K562 (cell line): ENCODE measurements around the gene YPEL5. TPM values are rescaled to one million over a fixed set of nuclear protein-coding genes. Genes with fewer than 3 reads are reported as not detected.

Experiments
- ATAC-seq: fragments of 200-7000 bp; cut with Tn5 transposase; 3 replicates; pipeline ENCODE4 v1.9.1; 2020; ENCODE audit warnings: moderate library complexity
- BruUV-seq: library from RNA; stranded (reverse); fragments of 400-500 nt; replicated peaks from 2 replicates; lab custom pipeline; 2021; lab: Mats Ljungman, UMichigan
- CTCF ChIA-PET: fragments of 300-600 bp; formaldehyde crosslinking; extraction: SDS; loops from one replicate; lab custom pipeline; 2021; ENCODE audit warnings: low intra/inter-chr PET ratio; lab: Yijun Ruan, JAX
- POLR2A ChIA-PET: fragments of 300-600, 350-650 bp; sonication (Branson Sonifier 250); formaldehyde crosslinking; extraction: SDS; loops from one replicate; lab custom pipeline; 2021; ENCODE audit warnings: antibody characterized with exemption, inconsistent platforms; lab: Yijun Ruan, JAX
- DNase-seq, 4 experiments: peaks; one replicate each; pipeline versions ENCODE4 v3.0.0 to v3.0.0-alpha.2; 2011 to 2018; ENCODE audit warnings: low spot score in 3 of 4, mixed read lengths in 3 of 4; ENCODE audit errors: extremely low read depth in 1 of 4
- FAIRE-seq: peaks from 2 replicates; lab custom pipeline; 2011; peaks lifted over from hg19 to GRCh38; lab: Jason Lieb, UNC
- H2AFZ ChIP-seq: 2 replicates; pipeline ENCODE4 v1.6.0; 2011; ENCODE audit warnings: low read depth, low read length, control low read depth, inconsistent platforms
- H3K27ac ChIP-seq: fragments of 200-600 bp; 3 replicates; pipeline ENCODE4 v1.8.0; 2011; ENCODE audit warnings: low read depth, mild to moderate bottlenecking, control low read depth, inconsistent platforms, low read length, moderate library complexity, mixed read lengths; ENCODE audit errors: extremely low read depth
- H3K27me3 ChIP-seq, 2 experiments: fragments of 300-600 bp in 1 of 2; 2 replicates in 1 of 2; 3 replicates in 1 of 2; pipeline versions ENCODE4 v1.6.0 to v1.8.0; 2011; ENCODE audit warnings: inconsistent platforms in 2 of 2, low read length in 2 of 2, mild to moderate bottlenecking in 1 of 2, mixed read lengths in 1 of 2, moderate library complexity in 1 of 2; ENCODE audit not compliant: control insufficient read depth in 2 of 2, insufficient read depth in 2 of 2
- H3K36me3 ChIP-seq: fragments of 300-600 bp; 3 replicates; pipeline ENCODE4 v1.8.0; 2011; ENCODE audit warnings: mild to moderate bottlenecking, low read length, inconsistent platforms; ENCODE audit not compliant: control insufficient read depth, insufficient read depth
- H3K4me1 ChIP-seq, 2 experiments: fragments of 200-600 bp in 1 of 2; replicated peaks in 1 of 2; 2 replicates in 1 of 2; 3 replicates in 1 of 2; pipeline versions ENCODE4 v1.5.1 to v1.8.0; 2011; ENCODE audit warnings: inconsistent platforms in 2 of 2, low read length in 2 of 2, mild to moderate bottlenecking in 1 of 2, mixed read lengths in 1 of 2, moderate library complexity in 1 of 2; ENCODE audit not compliant: control insufficient read depth in 2 of 2, insufficient read depth in 2 of 2
- H3K4me2 ChIP-seq: 2 replicates; pipeline ENCODE4 v1.6.1; 2011; ENCODE audit warnings: low read length, control low read depth, inconsistent platforms, mixed read lengths; ENCODE audit not compliant: insufficient read depth
- H3K4me3 ChIP-seq: fragments of 200-600 bp; sonication (generic), shearing (Covaris generic); 2 replicates; pipeline ENCODE4 v1.5.1; 2016; ENCODE audit warnings: control low read depth, inconsistent platforms
- H3K79me2 ChIP-seq: fragments of 200-600 bp; 3 replicates; pipeline ENCODE4 v1.8.0; 2011; ENCODE audit warnings: low read length, inconsistent platforms; ENCODE audit not compliant: control insufficient read depth, insufficient read depth
- H3K9ac ChIP-seq, 2 experiments: 2 replicates each; pipeline versions ENCODE4 v1.6.0 to v1.6.1; 2011; ENCODE audit warnings: low read depth in 2 of 2, low read length in 2 of 2, control low read depth in 1 of 2, inconsistent platforms in 1 of 2, mild to moderate bottlenecking in 1 of 2, mixed read lengths in 1 of 2; ENCODE audit not compliant: insufficient read depth in 1 of 2
- H3K9me1 ChIP-seq: one replicate; pipeline ENCODE4 v1.6.0; 2011; ENCODE audit warnings: inconsistent platforms, mild to moderate bottlenecking, low read length, moderate library complexity; ENCODE audit not compliant: control insufficient read depth, insufficient read depth
- H3K9me3 ChIP-seq: replicated peaks from 2 replicates; pipeline ENCODE4 v1.5.1; 2011; ENCODE audit warnings: low read depth, low read length, inconsistent platforms; ENCODE audit not compliant: control insufficient read depth, insufficient read depth
- H4K20me1 ChIP-seq: replicated peaks from 2 replicates; pipeline ENCODE4 v1.6.1; 2011; ENCODE audit warnings: low read length, inconsistent platforms, mixed read lengths; ENCODE audit not compliant: control insufficient read depth, insufficient read depth
- BMI1 ChIP-seq: fragments of 150-350 bp; IDR thresholded peaks from 2 replicates; pipeline ENCODE4 v1.6.1; 2014; ENCODE audit warnings: low read length
- CC2D1A ChIP-seq: fragments of 450-650 bp; IDR thresholded peaks from 2 replicates; pipeline ENCODE4 v1.6.1; 2017; ENCODE audit warnings: mild to moderate bottlenecking
- CXXC5 ChIP-seq: fragments of 250-450 bp; sonication (Bioruptor Pico); IDR thresholded peaks from 2 replicates; pipeline ENCODE4 v1.8.0; 2022; ENCODE audit warnings: inconsistent platforms, mild to moderate bottlenecking, moderate library complexity
- FOSL1 ChIP-seq: fragments of 200-800 bp; sonication (Bioruptor generic); conservative IDR thresholded peaks from 2 replicates; pipeline ENCODE4 v1.6.1; 2016; ENCODE audit warnings: missing genetic modification characterization, missing compliant biosample characterization
- HEY1 ChIP-seq: fragments of 250-450 bp; sonication (Bioruptor Pico); IDR thresholded peaks from 2 replicates; pipeline ENCODE4 v1.5.0; 2020; ENCODE audit warnings: mild to moderate bottlenecking, moderate library complexity, borderline replicate concordance
- HMG20A ChIP-seq: fragments of 450-650 bp; formaldehyde crosslinking; conservative IDR thresholded peaks from 2 replicates; pipeline ENCODE4 v1.4.0; 2020; ENCODE audit warnings: mild to moderate bottlenecking, mixed read lengths
- MITF ChIP-seq: IDR thresholded peaks from 2 replicates; pipeline ENCODE4 v1.6.1; 2014; ENCODE audit warnings: antibody characterized with exemption
- MTA2 ChIP-seq: fragments of 450-650 bp; IDR thresholded peaks from 2 replicates; pipeline ENCODE4 v1.6.1; 2016; ENCODE audit warnings: low read depth
- NBN ChIP-seq: fragments of 450-650 bp; IDR thresholded peaks from 2 replicates; pipeline ENCODE4 v1.6.1; 2016; ENCODE audit warnings: low read depth, mild to moderate bottlenecking
- PML ChIP-seq: IDR thresholded peaks from 2 replicates; pipeline ENCODE4 v1.6.1; 2012; ENCODE audit warnings: low read length, inconsistent platforms
- RBM25 ChIP-seq: fragments of 200-400 bp; formaldehyde crosslinking; IDR thresholded peaks from 2 replicates; pipeline ENCODE4 v1.6.1; 2018; ENCODE audit warnings: low read length, low read depth, moderate library complexity; ENCODE audit not compliant: severe bottlenecking
- SPI1 ChIP-seq: IDR thresholded peaks from 2 replicates; pipeline ENCODE4 v1.6.1; 2011; ENCODE audit warnings: low read depth, low read length, control low read depth, borderline replicate concordance
- TAL1 ChIP-seq: fragments of 450-650 bp; IDR thresholded peaks from 2 replicates; pipeline ENCODE4 v1.6.1; 2016; ENCODE audit warnings: mild to moderate bottlenecking
- TCF3 ChIP-seq: sonication (generic); formaldehyde crosslinking; IDR thresholded peaks from 2 replicates; pipeline ENCODE4 v1.4.0; 2020; ENCODE audit warnings: mild to moderate bottlenecking, missing genetic modification reagents
- U2AF1 ChIP-seq: fragments of 200-400 bp; formaldehyde crosslinking; optimal IDR thresholded peaks from 2 replicates; pipeline ENCODE3; 2017; ENCODE audit warnings: mild to moderate bottlenecking, low read depth, low read length, moderate library complexity
- XRCC5 ChIP-seq: fragments of 200-400 bp; formaldehyde crosslinking; IDR thresholded peaks from 2 replicates; pipeline ENCODE4 v1.6.1; 2017; ENCODE audit warnings: low read depth, mild to moderate bottlenecking, low read length
- ZBTB17 ChIP-seq: fragments of 450-650 bp; formaldehyde crosslinking; IDR thresholded peaks from 2 replicates; pipeline ENCODE4 v1.4.0; 2020; ENCODE audit warnings: mild to moderate bottlenecking
- ZFPM2 ChIP-seq: fragments of 250-450 bp; sonication (Bioruptor Pico); IDR thresholded peaks from 2 replicates; pipeline ENCODE4 v1.5.1; 2022; ENCODE audit warnings: mild to moderate bottlenecking
- ZNF384 ChIP-seq: IDR thresholded peaks from 2 replicates; pipeline ENCODE4 v1.6.1; 2012; ENCODE audit warnings: low read depth, low read length, improper control_type of control experiment
- ZNF408 ChIP-seq: fragments of 250-450 bp; sonication (Bioruptor Pico); IDR thresholded peaks from 2 replicates; pipeline ENCODE4 v1.4.0; 2020; ENCODE audit warnings: low read depth, mild to moderate bottlenecking, moderate library complexity
- ZNF551 ChIP-seq: fragments of 250-450 bp; sonication (Bioruptor Pico); IDR thresholded peaks from 2 replicates; pipeline ENCODE4 v1.5.0; 2021; ENCODE audit warnings: mild to moderate bottlenecking, moderate library complexity
- ZNF583 ChIP-seq: fragments of 250-450 bp; sonication (Bioruptor Pico); IDR thresholded peaks from 2 replicates; pipeline ENCODE4 v1.4.0; 2020
- ZNF589 ChIP-seq: fragments of 200-800 bp; sonication (Bioruptor generic); IDR thresholded peaks from 2 replicates; pipeline ENCODE4 v1.6.1; 2016; ENCODE audit warnings: low read depth, missing genetic modification characterization, missing compliant biosample characterization
- ZNF764 ChIP-seq: fragments of 250-450 bp; sonication (Bioruptor Pico); IDR thresholded peaks from 2 replicates; pipeline ENCODE4 v1.4.0; 2020; ENCODE audit warnings: low read depth, mild to moderate bottlenecking, moderate library complexity
- WGBS: fragments of 100-300 bp; shearing (Covaris generic); methylation state at CpG from one replicate; pipeline ENCODE4 v1.1.6; 2016; ENCODE audit warnings: low coverage, mixed read lengths; ENCODE audit not compliant: insufficient coverage; ENCODE audit errors: missing lambda C conversion rate; 5-methylcytosine and 5-hydroxymethylcytosine counted together
- in situ Hi-C: fragments of 300-500 bp; cut with MboI; formaldehyde crosslinking; loops from 4 replicates; pipeline ENCODE4 v1.15.0; 2018; ENCODE audit warnings: inconsistent platforms, mixed read lengths
- intact Hi-C: fragments of 100-400 bp; cut with micrococcal nuclease; formaldehyde crosslinking; loops from 2 replicates; pipeline ENCODE4 v1.14.2; 2022
- polyA plus RNA-seq, 8 experiments: library from polyadenylated mRNA; depleted of rRNA in 4 of 8; stranded (reverse) in 5 of 8; unstranded in 3 of 8; fragments of >200 nt; fragmentation: Nextera tagmentation in 2 of 8; fragmentation: Illumina TruSeq in 1 of 8; extraction: Ambion mirVana in 2 of 8; extraction: Trizol in 1 of 8; gene quantifications; 2 replicates each; pipeline versions ENCODE4 v1.2.1 to v1.2.3, GENCODE V29; 2011 to 2014; ENCODE audit warnings: inconsistent platforms in 1 of 8, missing spikeins in 1 of 8
- total RNA-seq, 7 experiments: library from RNA; depleted of rRNA in 6 of 7; stranded (reverse); fragments of >200 nt in 6 of 7; fragmentation: Illumina TruSeq in 2 of 7; extraction: Trizol in 2 of 7; gene quantifications; 2 replicates each; pipeline versions ENCODE4 v1.2.1 to v1.2.3, GENCODE V29; 2011 to 2021; ENCODE audit warnings: low replicate concordance in 1 of 7

The YPEL5 gene
- total and polyA plus RNA-seq, 9 of the 15 experiments (the other 6 are each of a cell fraction or from before 2014, with no cell fraction given) = 5.4 to 34.4 (median 12.3) TPM

DNA sequence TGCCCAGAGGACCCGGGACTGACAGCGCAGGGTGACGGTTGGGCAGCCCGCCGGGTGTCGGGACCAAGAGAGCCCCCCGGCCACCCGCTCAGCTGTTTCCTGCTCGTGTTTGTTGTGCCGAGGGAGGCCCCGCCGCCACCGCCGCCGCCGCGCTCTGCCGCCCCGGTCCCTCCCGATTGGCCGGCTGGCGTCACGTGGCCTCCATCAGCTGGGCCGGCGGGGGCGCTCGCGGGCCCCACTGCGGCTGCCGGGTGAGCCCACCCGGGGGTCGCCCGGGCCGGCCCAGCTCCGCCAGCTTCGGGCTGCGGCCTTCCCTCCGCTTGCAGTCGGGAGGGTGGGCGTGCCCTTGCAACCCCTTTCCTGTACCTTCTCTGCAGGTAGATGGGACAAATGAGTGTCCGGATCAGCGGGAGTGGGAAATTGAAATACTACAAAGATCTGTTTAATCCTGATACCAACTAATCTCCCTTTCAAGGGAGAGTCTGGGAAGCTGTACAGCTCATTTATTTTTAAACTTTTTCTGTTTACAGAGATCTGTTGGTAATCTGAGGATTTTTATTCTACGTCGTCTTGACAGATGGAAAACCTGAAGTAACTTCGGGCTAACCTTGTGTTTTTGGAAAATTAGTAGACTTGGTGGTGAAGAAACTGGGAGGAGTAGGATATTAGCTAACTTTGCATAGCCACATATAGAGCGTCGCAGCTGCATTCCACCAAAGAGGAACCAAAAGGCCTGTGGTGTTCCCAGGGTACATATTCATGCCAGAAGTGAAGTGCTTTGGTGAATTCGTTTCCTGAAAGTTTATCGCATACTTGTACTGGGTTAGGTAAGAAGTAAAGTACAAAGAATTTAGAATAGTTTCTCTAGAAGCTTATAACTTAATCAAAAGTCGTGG lies 1.2 kb downstream of the YPEL5 start:
- no peaks in the 10 kb centered on the region for H3K79me2 ChIP-seq
- peaks cover 5 to 34% of the 10 kb centered on the region in 2 experiments for H3K4me1 ChIP-seq
- ATAC-seq = peak; percentile 64
- H3K27me3 ChIP-seq = no peaks in the 10 kb centered on the region
- H3K4me3 ChIP-seq = peak overlapping the region; percentile 86
- ChIA-PET POLR2A (interaction anchor here (0.7 to 1.5 kb wide), 6 partner anchors 10 to 1198 kb away, joined by 3 to 4 read pairs (median 3); partner anchors contain the start of gene LBH), CTCF (no interaction called here)
- DNase-seq = peak; percentile 80 to 93 (median 92)
- in situ Hi-C loops = no loop called here
- H3K4me2 ChIP-seq = peak overlapping the region; percentile 79
- no peaks in the 10 kb centered on the region for H3K9me3 ChIP-seq
- intact Hi-C loops = loop anchor here (5.0 kb wide), 1 partner anchor 144 kb away; no protein-coding TSS in a partner anchor
- FAIRE-seq = no peak
- H3K9ac ChIP-seq = peak overlapping the region; percentile 91 to 94
- no TSS peak for BruUV-seq
- peak overlapping the region; percentile 82 for H2AFZ ChIP-seq
- peak overlapping the region; percentile 91 for H3K27ac ChIP-seq
- WGBS = 3% methylated on average over 42 of the region's 50 CpGs
- H3K9me1 ChIP-seq = no peaks in the 10 kb centered on the region
- no peaks in the 10 kb centered on the region for H3K36me3 ChIP-seq
- H4K20me1 ChIP-seq = no peaks in the 10 kb centered on the region
- TF ChIP-seq ZNF764 (CRISPR knock-in tag) = no peak
- no peak for TF ChIP-seq NBN
- TF ChIP-seq SPI1 = no peak
- no peak for TF ChIP-seq U2AF1
- TF ChIP-seq CXXC5 (CRISPR knock-in tag) = peak; percentile 33; the same call in 1 of the 2 replicates
- TF ChIP-seq ZNF551 (CRISPR knock-in tag) = no peak
- TF ChIP-seq FOSL1 (tag) = no peak
- TF ChIP-seq HMG20A (CRISPR knock-in tag) = no peak
- TF ChIP-seq MTA2 = 0 out of 2 replicates have a peak, but pooled peaks have one; percentile 14
- no peak for TF ChIP-seq ZFPM2 (CRISPR knock-in tag)
- TF ChIP-seq CC2D1A = no peak
- TF ChIP-seq TCF3 (CRISPR knock-in tag) = no peak
- 0 out of 2 replicates have a peak, but pooled peaks have one; percentile 28 for TF ChIP-seq MITF
- no peak for TF ChIP-seq XRCC5
- TF ChIP-seq ZNF384 = no peak
- no peak for TF ChIP-seq BMI1
- no peak for TF ChIP-seq ZNF589
- no peak for TF ChIP-seq ZNF408
- TF ChIP-seq ZNF583 (CRISPR knock-in tag) = no peak
- TF ChIP-seq RBM25 = peak; percentile 99
- TF ChIP-seq TAL1 = no peak
- TF ChIP-seq PML = no peak
- no peak for TF ChIP-seq HEY1 (CRISPR knock-in tag)
- TF ChIP-seq ZBTB17 (CRISPR knock-in tag) = no peak
